ENCODE results near the gene TBX19.

Gene TBX19

DNA sequence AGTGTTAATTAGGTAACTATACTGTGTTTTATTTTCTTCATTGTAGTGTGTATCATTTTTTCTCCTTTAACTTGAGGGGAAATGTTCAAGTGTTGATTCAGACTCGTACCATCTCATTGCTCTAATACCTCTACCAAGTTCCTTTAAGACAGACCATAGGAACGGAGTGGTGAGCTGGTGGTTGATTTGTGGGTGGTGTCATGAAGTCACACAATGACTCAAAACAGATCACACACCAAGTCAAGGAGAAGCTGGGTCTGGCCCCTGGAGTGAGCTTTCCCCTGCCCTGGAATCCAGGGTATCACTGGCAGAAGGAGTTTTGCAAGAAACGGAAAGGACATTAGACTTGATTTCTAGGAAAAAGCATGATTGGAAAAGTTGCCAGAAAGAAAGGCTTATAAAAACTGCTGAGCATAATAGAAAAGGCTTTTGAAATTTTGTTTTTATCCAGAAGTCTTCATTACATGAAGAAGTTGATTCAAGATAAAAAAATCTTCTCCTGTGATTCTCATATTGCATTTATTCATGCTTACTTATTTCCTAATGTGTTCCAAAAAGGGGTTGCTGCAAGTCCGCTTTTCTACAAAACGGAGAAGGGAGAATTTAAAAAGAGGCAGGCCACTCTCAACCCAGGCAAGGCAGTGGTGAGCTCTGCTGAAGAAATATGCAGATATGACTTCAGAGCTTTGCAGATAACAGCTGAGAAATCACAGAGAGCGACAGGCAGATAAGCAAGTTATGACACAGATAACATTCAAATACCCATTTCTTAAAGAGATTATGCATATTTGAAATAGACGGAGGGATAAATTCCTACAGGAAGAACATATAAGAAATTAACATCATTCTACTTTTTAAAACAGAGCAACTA is 79.7 kb downstream of the TBX19 start:
- H3K4me3 Mint-ChIP-seq: no peak overlapping the region
- no peaks in the 10 kb centered on the region for H3K4me1 Mint-ChIP-seq
- peaks cover under 1% of the 10 kb centered on the region for H3K9me3 Mint-ChIP-seq
- peaks cover 9% of the 10 kb centered on the region for H3K27me3 Mint-ChIP-seq (ENCODE audit: low read depth, poor library complexity)
- H3K36me3 Mint-ChIP-seq (ENCODE audit: low read depth): no peaks in the 10 kb centered on the region
- TF ChIP-seq, protein P1, sequence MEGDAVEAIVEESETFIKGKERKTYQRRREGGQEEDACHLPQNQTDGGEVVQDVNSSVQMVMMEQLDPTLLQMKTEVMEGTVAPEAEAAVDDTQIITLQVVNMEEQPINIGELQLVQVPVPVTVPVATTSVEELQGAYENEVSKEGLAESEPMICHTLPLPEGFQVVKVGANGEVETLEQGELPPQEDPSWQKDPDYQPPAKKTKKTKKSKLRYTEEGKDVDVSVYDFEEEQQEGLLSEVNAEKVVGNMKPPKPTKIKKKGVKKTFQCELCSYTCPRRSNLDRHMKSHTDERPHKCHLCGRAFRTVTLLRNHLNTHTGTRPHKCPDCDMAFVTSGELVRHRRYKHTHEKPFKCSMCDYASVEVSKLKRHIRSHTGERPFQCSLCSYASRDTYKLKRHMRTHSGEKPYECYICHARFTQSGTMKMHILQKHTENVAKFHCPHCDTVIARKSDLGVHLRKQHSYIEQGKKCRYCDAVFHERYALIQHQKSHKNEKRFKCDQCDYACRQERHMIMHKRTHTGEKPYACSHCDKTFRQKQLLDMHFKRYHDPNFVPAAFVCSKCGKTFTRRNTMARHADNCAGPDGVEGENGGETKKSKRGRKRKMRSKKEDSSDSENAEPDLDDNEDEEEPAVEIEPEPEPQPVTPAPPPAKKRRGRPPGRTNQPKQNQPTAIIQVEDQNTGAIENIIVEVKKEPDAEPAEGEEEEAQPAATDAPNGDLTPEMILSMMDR (IDR thresholded peaks at IDR 0.05): no peak
- no peak for DNase-seq
- H3K27ac Mint-ChIP-seq: no peak overlapping the region

DNA sequence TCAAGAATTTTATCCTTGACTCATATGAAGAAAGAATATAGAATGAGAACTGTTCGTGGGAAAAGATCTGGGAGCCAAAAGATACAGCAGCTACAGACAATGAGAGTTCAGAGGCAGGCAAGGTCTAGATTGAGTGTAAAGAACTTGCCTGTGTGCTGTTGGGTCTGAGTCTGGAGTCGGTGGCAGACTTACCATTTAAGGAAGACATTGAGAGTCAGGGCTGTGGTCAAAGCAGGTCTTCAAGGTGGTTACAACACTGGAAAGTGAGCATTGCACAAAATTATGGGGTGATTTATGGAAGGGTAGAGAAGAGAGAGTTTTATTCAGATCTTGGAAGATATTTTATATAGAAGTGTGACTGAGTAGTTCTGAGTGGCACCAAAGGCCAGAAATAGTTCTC is 80.6 kb downstream of the TBX19 start:
- peaks cover 3% of the 10 kb centered on the region for H3K4me1 Mint-ChIP-seq
- H3K9me3 Mint-ChIP-seq: no peaks in the 10 kb centered on the region
- peaks cover 9% of the 10 kb centered on the region for H3K27me3 Mint-ChIP-seq (ENCODE audit: low read depth, poor library complexity)
- TF ChIP-seq, protein P1 (IDR thresholded peaks at IDR 0.05): no peak
- no peak overlapping the region for H3K4me3 Mint-ChIP-seq
- no peak overlapping the region for H3K27ac Mint-ChIP-seq
- H3K36me3 Mint-ChIP-seq (ENCODE audit: low read depth): no peaks in the 10 kb centered on the region
- no peak for DNase-seq

- no peaks in the 10 kb centered on the region for H3K9me3 Mint-ChIP-seq
- TF ChIP-seq, protein P1 (IDR thresholded peaks at IDR 0.05): no peak
- peaks cover 12% of the 10 kb centered on the region for H3K27me3 Mint-ChIP-seq (ENCODE audit: low read depth, poor library complexity)
- DNase-seq: no peak
- H3K36me3 Mint-ChIP-seq (ENCODE audit: low read depth): no peaks in the 10 kb centered on the region
- H3K27ac Mint-ChIP-seq: no peak overlapping the region
- peaks cover 3% of the 10 kb centered on the region for H3K4me1 Mint-ChIP-seq
- H3K4me3 Mint-ChIP-seq: no peak overlapping the region
Observed at GRCh38 chr1:168362991-168363390, 82.3 kb downstream of the TBX19 start.
